Measurements from ENCODE around the gene KCNT2. TPM values are rescaled to one million over a fixed set of nuclear protein-coding genes. Genes with fewer than 3 reads are reported as not detected.

The KCNT2 gene
- total and polyA plus RNA-seq, 9 donors = 5.3 to 34.9 (median 14.1) TPM

DNA sequence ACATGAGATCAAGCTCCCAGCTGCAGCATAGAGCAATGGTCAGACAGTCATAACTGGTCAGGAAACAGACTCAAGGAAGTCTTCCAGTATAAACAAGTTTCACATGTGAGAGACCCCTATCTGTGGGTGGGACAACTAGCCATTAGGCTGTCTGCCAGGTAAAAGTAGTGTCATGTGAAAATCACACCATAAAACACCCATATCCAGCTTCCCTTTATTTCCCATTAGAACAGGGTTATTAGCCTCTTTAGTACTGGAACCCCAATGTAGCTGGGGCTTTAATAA is 426.7 kb downstream of the KCNT2 start:
- intact Hi-C loops (cut with DNase I) = no loop called here
- H3K27ac ChIP-seq = no peak overlapping the region
- H3K36me3 ChIP-seq = no peaks in the 10 kb centered on the region
- H3K4me1 ChIP-seq (ENCODE audit: insufficient read depth) = no peaks in the 10 kb centered on the region
- no peak overlapping the region for H3K4me3 ChIP-seq
- TF ChIP-seq CTCF (IDR thresholded peaks at IDR 0.05) (no peak), POLR2A (IDR thresholded peaks at IDR 0.05) (no peak), EP300 (IDR thresholded peaks at IDR 0.05) (no peak)
- DNase-seq = no peak
- no peaks in the 10 kb centered on the region for H3K9me3 ChIP-seq
- H3K27me3 ChIP-seq = no peaks in the 10 kb centered on the region

DNA sequence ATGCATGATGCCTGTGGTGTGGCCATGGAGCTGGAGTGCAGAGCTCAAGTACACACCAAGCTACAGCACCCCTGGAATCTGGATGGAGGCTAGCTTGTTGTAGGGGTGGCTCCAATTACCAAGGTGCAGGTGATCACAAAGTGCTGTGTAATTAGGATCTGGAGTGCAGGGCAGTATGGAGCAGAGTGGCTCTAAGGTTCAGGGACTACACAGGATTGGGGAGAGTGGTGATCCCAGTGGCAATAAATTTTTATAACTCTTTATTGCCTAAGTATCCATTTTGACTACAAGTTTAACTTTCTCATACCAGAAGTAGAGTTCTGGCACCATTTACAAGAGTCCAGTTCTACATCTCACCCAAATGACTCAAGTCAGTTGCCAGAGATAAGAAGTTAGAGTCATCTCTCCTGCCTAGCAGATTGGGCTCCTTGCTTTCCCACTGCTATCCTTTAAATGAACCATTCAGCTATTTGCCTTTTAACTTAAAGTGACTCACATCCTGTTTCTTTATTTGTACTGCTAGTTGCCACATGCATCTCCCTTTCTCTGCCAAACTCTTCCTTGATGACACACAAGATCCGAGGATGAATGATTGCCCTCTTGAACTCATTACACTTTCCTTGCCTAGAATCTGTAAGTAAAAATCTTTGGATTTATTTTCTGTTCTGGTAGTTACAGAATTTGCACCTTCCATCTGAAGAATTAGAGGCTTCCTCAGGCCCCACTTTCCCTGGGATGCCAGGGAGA is 427.2 kb downstream of the KCNT2 start:
- Histone ChIP-seq H3K27me3 (no peaks in the 10 kb centered on the region), H3K9me3 (no peaks in the 10 kb centered on the region), H3K4me1 (ENCODE audit: insufficient read depth) (no peaks in the 10 kb centered on the region), H3K36me3 (no peaks in the 10 kb centered on the region), H3K27ac (no peak overlapping the region), H3K4me3 (no peak overlapping the region)
- intact Hi-C loops (cut with DNase I) = no loop called here
- DNase-seq = no peak
- no peak for TF ChIP-seq EP300 (IDR thresholded peaks at IDR 0.05)
- no peak for TF ChIP-seq CTCF (IDR thresholded peaks at IDR 0.05)
- no peak for TF ChIP-seq POLR2A (IDR thresholded peaks at IDR 0.05)
- 13 to 32% (median 17%) methylated on average over 1 of the region's 1 CpG for WGBS, 3 donors

- H3K9me3 ChIP-seq = no peaks in the 10 kb centered on the region
- intact Hi-C loops (cut with DNase I) = no loop called here
- no peak for DNase-seq
- TF ChIP-seq POLR2A (IDR thresholded peaks at IDR 0.05) (no peak), EP300 (IDR thresholded peaks at IDR 0.05) (no peak)
- WGBS, 3 donors = 30 to 58% (median 34%) methylated on average over 3 of the region's 3 CpGs
- no peak overlapping the region for H3K27ac ChIP-seq
- no peaks in the 10 kb centered on the region for H3K4me1 ChIP-seq (ENCODE audit: insufficient read depth)
- no peak overlapping the region for H3K4me3 ChIP-seq
- H3K36me3 ChIP-seq = no peaks in the 10 kb centered on the region
- H3K27me3 ChIP-seq = no peaks in the 10 kb centered on the region
These were observed 430.1 kb downstream of the KCNT2 start for GRCh38 chr1:196178083-196178635.

Small RNA genes within 50 kb of the gene (microRNA-seq; reads per million reads assigned to microRNA genes)
- gene MIR4735 = 0 to 1.1 (median 0.38) reads per million in 3 donors

Small RNA genes within 50 kb of the gene (small RNA-seq; reads per million reads assigned to genes)
- not detected for gene MIR4735

Other genes starting within 250 kb of the KCNT2 start
- gene CFH, start 43.6 kb upstream of the KCNT2 start, total RNA-seq = 100 to 1,000 TPM in 6 of 7 donors, 10 to 100 TPM in 1; 95.4 to 438 (median 271) TPM
- 100 to 1,000 TPM; 177 to 351 TPM for gene CFH, start 43.6 kb upstream of the KCNT2 start, polyA plus RNA-seq
- 1 to 10 TPM in 1 of 7 donors, under 1 TPM in 6; 0.11 to 1.0 (median 0.56) TPM for gene CFHR3, start 166.4 kb upstream of the KCNT2 start, total RNA-seq
- gene CFHR3, start 166.4 kb upstream of the KCNT2 start, polyA plus RNA-seq = under 1 TPM; 0.24 to 0.25 TPM
- gene CFHR1, start 211.3 kb upstream of the KCNT2 start, total RNA-seq = under 1 TPM in 4 of 7 donors, not detected in 3; 0.30 to 0.87 (median 0.78) TPM
- gene CFHR1, start 211.3 kb upstream of the KCNT2 start, polyA plus RNA-seq = 1 to 10 TPM; 1.3 to 1.5 TPM